Fibroblast of gingiva (primary cell): ENCODE results near the gene ADCY2.
A peak's percentile ranks its signal among the peaks of the same experiment; 100 is the strongest.

Source experiments
- DNase-seq: peaks from one replicate; pipeline ENCODE4 v3.0.0-alpha.2; 2011; ENCODE audit warnings: low read depth

Gene ADCY2

GRCh38 chr5:7784683-7785380 is 388.9 kb downstream of the ADCY2 start:
- DNase-seq, result no peak

- DNase-seq, result no peak
Observed at GRCh38 chr5:7787770-7788169, 391.8 kb downstream of the ADCY2 start.

GRCh38 chr5:7789567-7789966 is 393.6 kb downstream of the ADCY2 start:
- DNase-seq, result no peak

GRCh38 chr5:7793895-7794294 is 398.0 kb downstream of the ADCY2 start:
- DNase-seq, result no peak

- DNase-seq, result no peak
Observed at GRCh38 chr5:7794311-7794710, 398.4 kb downstream of the ADCY2 start.

- no peak for DNase-seq
Observed at GRCh38 chr5:7794823-7795222, 398.9 kb downstream of the ADCY2 start.

GRCh38 chr5:7795306-7795705 is 399.4 kb downstream of the ADCY2 start:
- no peak for DNase-seq

GRCh38 chr5:7801891-7802614 is 406.1 kb downstream of the ADCY2 start:
- no peak for DNase-seq

- peak; percentile 7 for DNase-seq
Observed at GRCh38 chr5:7802855-7803254, 406.9 kb downstream of the ADCY2 start.

GRCh38 chr5:7803937-7804336 is 408.0 kb downstream of the ADCY2 start:
- DNase-seq, result no peak

GRCh38 chr5:7805379-7805778 is 409.4 kb downstream of the ADCY2 start:
- DNase-seq, result no peak

GRCh38 chr5:7808998-7809397 is 413.1 kb downstream of the ADCY2 start:
- no peak for DNase-seq

- no peak for DNase-seq
Observed at GRCh38 chr5:7811715-7812114, 415.8 kb downstream of the ADCY2 start.

GRCh38 chr5:7813007-7813406 is 417.1 kb downstream of the ADCY2 start:
- no peak for DNase-seq

GRCh38 chr5:7813576-7813975 is 417.6 kb downstream of the ADCY2 start:
- no peak for DNase-seq

GRCh38 chr5:7814816-7815215 is 418.9 kb downstream of the ADCY2 start:
- no peak for DNase-seq

- peak; percentile 46 for DNase-seq
Observed at GRCh38 chr5:7815892-7816534, 420.1 kb downstream of the ADCY2 start.

- no peak for DNase-seq
Observed at GRCh38 chr5:7816535-7816901, 420.6 kb downstream of the ADCY2 start.

GRCh38 chr5:7822449-7822848 is 426.5 kb downstream of the ADCY2 start:
- DNase-seq, result no peak

GRCh38 chr5:7823594-7823993 is 427.7 kb downstream of the ADCY2 start:
- DNase-seq, result no peak

GRCh38 chr5:7824995-7825394 is 429.1 kb downstream of the ADCY2 start:
- DNase-seq, result no peak

- DNase-seq, result no peak
Observed at GRCh38 chr5:7825630-7826029, 429.7 kb downstream of the ADCY2 start.

GRCh38 chr5:7827610-7828009 is 431.7 kb downstream of the ADCY2 start:
- peak; percentile 74 for DNase-seq
